Astrocyte of the cerebellum (primary cell): ENCODE results near the gene RAPH1.

Experiments
- DNase-seq: peaks from one replicate; pipeline ENCODE4 v3.0.0-alpha.2; 2011; ENCODE audit warnings: low read depth
- H3K4me3 ChIP-seq: 2 replicates; pipeline ENCODE4 v1.5.1; 2011; ENCODE audit warnings: mild to moderate bottlenecking, low read depth, low read length, moderate library complexity
- in situ Hi-C: cut with HindIII; loops from 2 replicates; pipeline ENCODE4 v1.10.0; 2017; ENCODE audit warnings: low sequenced_read_pairs
- TF ChIP-seq, protein P1 (sequence below): IDR thresholded peaks from 2 replicates; pipeline ENCODE4 v1.5.1; 2012; ENCODE audit warnings: low read length, low read depth, moderate library complexity, mild to moderate bottlenecking; ENCODE audit errors: missing control alignments

Gene RAPH1

GRCh38 chr2:203567691-203568090 is 32.6 kb upstream of the RAPH1 start:
- in situ Hi-C loops: no loop called here
- no peak overlapping the region for H3K4me3 ChIP-seq
- no peak for DNase-seq
- TF ChIP-seq, protein P1, sequence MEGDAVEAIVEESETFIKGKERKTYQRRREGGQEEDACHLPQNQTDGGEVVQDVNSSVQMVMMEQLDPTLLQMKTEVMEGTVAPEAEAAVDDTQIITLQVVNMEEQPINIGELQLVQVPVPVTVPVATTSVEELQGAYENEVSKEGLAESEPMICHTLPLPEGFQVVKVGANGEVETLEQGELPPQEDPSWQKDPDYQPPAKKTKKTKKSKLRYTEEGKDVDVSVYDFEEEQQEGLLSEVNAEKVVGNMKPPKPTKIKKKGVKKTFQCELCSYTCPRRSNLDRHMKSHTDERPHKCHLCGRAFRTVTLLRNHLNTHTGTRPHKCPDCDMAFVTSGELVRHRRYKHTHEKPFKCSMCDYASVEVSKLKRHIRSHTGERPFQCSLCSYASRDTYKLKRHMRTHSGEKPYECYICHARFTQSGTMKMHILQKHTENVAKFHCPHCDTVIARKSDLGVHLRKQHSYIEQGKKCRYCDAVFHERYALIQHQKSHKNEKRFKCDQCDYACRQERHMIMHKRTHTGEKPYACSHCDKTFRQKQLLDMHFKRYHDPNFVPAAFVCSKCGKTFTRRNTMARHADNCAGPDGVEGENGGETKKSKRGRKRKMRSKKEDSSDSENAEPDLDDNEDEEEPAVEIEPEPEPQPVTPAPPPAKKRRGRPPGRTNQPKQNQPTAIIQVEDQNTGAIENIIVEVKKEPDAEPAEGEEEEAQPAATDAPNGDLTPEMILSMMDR: no peak

- no peak overlapping the region for H3K4me3 ChIP-seq
- DNase-seq: no peak
- TF ChIP-seq, protein P1: no peak
- in situ Hi-C loops: no loop called here
Observed at GRCh38 chr2:203566161-203566560, 31.1 kb upstream of the RAPH1 start.

GRCh38 chr2:203565076-203565475 is 30.0 kb upstream of the RAPH1 start:
- H3K4me3 ChIP-seq: no peak overlapping the region
- in situ Hi-C loops: no loop called here
- TF ChIP-seq, protein P1: no peak
- DNase-seq: no peak

DNA sequence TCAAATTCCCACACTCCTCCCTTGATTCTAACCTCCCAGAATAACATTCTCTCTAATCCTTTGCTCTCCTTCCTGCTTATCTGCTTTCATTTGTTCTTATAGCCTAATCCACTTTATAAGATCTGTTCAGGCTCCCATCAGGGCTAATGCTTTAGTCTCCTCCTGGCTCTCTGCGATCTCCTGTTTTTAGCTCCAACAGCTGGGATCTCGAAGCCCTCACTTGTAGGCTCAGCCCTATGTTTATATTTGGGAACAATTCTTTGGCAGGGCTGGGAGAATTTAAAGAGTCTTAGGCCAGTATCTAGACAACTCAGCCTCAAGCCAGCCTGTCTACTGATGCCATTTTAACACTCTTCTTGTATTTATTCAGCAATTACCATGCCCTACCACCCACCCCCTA is 27.2 kb upstream of the RAPH1 start:
- in situ Hi-C loops: no loop called here
- TF ChIP-seq, protein P1: no peak
- H3K4me3 ChIP-seq: no peak overlapping the region

GRCh38 chr2:203559641-203560040 is 24.5 kb upstream of the RAPH1 start:
- no peak for DNase-seq
- TF ChIP-seq, protein P1: no peak
- in situ Hi-C loops: no loop called here
- no peak overlapping the region for H3K4me3 ChIP-seq

More for the DNA sequence above, 27.2 kb upstream of the RAPH1 start:
- DNase-seq: no peak

DNA sequence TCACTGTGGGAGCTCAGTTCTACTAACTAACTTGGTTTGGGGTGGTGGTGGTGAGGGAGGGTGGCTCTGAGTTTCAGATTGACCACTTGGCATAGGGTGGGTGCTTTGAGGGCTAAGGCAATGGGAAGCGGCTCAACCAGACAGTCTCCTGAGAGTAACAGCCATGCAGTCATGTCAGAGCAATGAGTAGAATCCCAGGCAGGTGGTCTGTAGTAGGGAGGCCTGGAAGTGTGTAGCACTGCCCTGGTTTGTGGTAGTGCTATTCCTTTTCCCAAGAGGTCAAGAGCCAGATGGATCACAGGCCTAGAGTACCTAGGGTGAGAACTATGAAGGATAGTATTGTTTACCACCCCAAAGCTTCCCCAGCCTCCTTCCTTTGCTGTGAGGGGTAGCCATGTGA is 18.7 kb upstream of the RAPH1 start:
- in situ Hi-C loops: no loop called here
- DNase-seq: no peak
- TF ChIP-seq, protein P1: no peak
- no peak overlapping the region for H3K4me3 ChIP-seq

DNA sequence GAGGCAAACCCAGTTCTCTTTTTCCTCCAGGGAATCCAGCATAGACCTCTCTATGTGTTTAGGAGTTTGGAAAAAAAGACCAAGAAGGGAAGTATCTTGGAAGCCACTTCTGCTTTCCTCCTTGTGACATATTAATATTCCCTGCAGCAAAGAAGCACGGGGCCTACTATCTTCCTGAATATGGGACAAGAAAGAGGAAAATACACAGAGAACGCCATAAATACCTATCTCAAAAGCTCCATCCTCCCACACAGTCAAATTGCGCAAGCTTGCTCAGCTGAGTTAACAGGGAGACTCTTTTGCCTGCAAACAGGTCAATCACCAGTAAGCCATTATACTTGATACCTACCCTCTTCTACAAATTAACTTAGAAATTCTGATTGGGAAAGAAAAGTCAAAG is 16.7 kb upstream of the RAPH1 start:
- H3K4me3 ChIP-seq: no peak overlapping the region
- no peak for DNase-seq
- TF ChIP-seq, protein P1: no peak
- in situ Hi-C loops: no loop called here
